DOHH2 (cell line): ENCODE data around the gene HOXA5.

Experiments used
- H3F3A ChIP-seq: fragments of 200-600 bp; sonication (generic), shearing (Covaris generic); 2 replicates; pipeline ENCODE4 v1.6.0; 2016; ENCODE audit warnings: antibody characterized with exemption, mild to moderate bottlenecking; ENCODE audit not compliant: control insufficient read depth, insufficient read depth
- H3K27ac ChIP-seq: fragments of 200-600 bp; sonication (generic); 2 replicates; pipeline ENCODE4 v1.5.1; 2014; ENCODE audit warnings: low read depth, mild to moderate bottlenecking, low read length, moderate library complexity
- H3K27me3 ChIP-seq: fragments of 200-600 bp; sonication (generic); 2 replicates; pipeline ENCODE4 v1.6.1; 2014; ENCODE audit warnings: mild to moderate bottlenecking, low read length, mixed read lengths; ENCODE audit not compliant: control insufficient read depth
- H3K36me3 ChIP-seq: fragments of 200-600 bp; sonication (generic); 2 replicates; pipeline ENCODE4 v1.6.1; 2014; ENCODE audit warnings: mild to moderate bottlenecking, low read length, moderate library complexity, mixed read lengths; ENCODE audit not compliant: control insufficient read depth
- H3K4me1 ChIP-seq: fragments of 200-600 bp; sonication (generic); 2 replicates; pipeline ENCODE4 v1.6.1; 2014; ENCODE audit warnings: mild to moderate bottlenecking, low read length, mixed read lengths; ENCODE audit not compliant: control insufficient read depth
- H3K4me2 ChIP-seq: fragments of 200-600 bp; sonication (generic); 2 replicates; pipeline ENCODE4 v1.6.0; 2014; ENCODE audit warnings: mild to moderate bottlenecking, low read length, moderate library complexity
- H3K4me3 ChIP-seq: fragments of 200-600 bp; sonication (generic); 2 replicates; pipeline ENCODE4 v1.5.1; 2014; ENCODE audit warnings: mild to moderate bottlenecking, low read length, mixed read lengths
- H3K79me2 ChIP-seq: fragments of 200-600 bp; sonication (generic); 2 replicates; pipeline ENCODE4 v1.6.1; 2014; ENCODE audit warnings: mild to moderate bottlenecking, low read length, mixed read lengths; ENCODE audit not compliant: control insufficient read depth
- H3K9me2 ChIP-seq: fragments of 200-600 bp; sonication (generic); replicated peaks from 2 replicates; pipeline ENCODE4 v1.6.1; 2014; ENCODE audit warnings: mild to moderate bottlenecking, low read length, mixed read lengths; ENCODE audit not compliant: control insufficient read depth
- H3K9me3 ChIP-seq: fragments of 200-600 bp; sonication (generic); 2 replicates; pipeline ENCODE4 v1.6.1; 2014; ENCODE audit warnings: antibody characterized with exemption, low read length, mixed read lengths; ENCODE audit not compliant: control insufficient read depth, insufficient read depth
- H4K20me1 ChIP-seq: fragments of 200-600 bp; sonication (generic); 2 replicates; pipeline ENCODE4 v1.6.0; 2014; ENCODE audit warnings: low read depth, mild to moderate bottlenecking, antibody characterized with exemption, low read length, moderate library complexity; ENCODE audit not compliant: control insufficient read depth, insufficient read depth
- EZH2phosphoT487 ChIP-seq: fragments of 200-600 bp; sonication (generic); IDR thresholded peaks from 2 replicates; pipeline ENCODE4 v1.6.1; 2017; ENCODE audit warnings: borderline replicate concordance, mild to moderate bottlenecking, antibody characterized with exemption, low read length, moderate library complexity, mixed read lengths
- TF ChIP-seq, protein P1 (sequence below): fragments of 200-600 bp; sonication (generic); IDR thresholded peaks from one replicate; pipeline ENCODE4 v1.5.1; 2014; ENCODE audit warnings: antibody characterized with exemption, mild to moderate bottlenecking, low read depth, low read length; ENCODE audit not compliant: poor library complexity, severe bottlenecking

HOXA5 gene

DNA sequence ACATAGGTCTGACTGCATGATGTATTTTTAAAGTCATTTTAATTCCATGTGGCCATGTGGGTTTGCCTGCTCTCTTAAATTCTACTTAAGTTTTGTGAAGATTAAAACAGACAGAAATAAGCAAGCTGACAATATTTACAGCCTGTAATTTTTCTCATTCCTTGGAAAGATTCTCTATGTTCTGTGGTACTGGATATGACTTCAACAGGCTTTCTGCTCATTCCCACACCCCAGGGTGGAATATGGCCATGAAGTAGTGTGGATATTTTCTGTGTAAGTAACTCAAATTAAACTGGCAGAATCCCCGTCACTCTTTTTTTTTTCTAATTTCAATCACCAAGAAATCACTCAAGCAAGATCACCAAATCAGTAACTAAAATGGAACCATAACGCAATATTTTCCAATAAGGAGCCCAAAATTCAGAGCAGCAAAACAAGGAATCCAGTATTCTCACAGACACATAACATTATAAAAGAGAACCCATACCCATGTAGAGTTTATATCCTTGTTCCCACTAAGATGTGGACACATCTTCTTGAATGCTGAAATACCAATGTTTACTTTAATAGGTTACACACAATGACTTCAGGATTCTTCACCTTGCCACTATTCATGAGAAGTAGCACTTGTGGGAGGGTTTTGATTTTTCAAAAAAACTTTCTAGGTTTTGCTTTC, 5.7 kb downstream of the HOXA5 start:
- Histone ChIP-seq H3K79me2 (no peaks in the 10 kb centered on the region), H3K9me2 (no peaks in the 10 kb centered on the region), H3K9me3 (no peaks in the 10 kb centered on the region), H3K27me3 (peaks cover 59% of the 10 kb centered on the region), H3F3A (no peaks in the 10 kb centered on the region), H3K36me3 (no peaks in the 10 kb centered on the region), H4K20me1 (no peaks in the 10 kb centered on the region), H3K4me1 (no peaks in the 10 kb centered on the region), H3K4me3 (no peak overlapping the region), H3K27ac (no peak overlapping the region), H3K4me2 (no peak overlapping the region)
- TF ChIP-seq EZH2phosphoT487 = no peak
- TF ChIP-seq, protein P1, sequence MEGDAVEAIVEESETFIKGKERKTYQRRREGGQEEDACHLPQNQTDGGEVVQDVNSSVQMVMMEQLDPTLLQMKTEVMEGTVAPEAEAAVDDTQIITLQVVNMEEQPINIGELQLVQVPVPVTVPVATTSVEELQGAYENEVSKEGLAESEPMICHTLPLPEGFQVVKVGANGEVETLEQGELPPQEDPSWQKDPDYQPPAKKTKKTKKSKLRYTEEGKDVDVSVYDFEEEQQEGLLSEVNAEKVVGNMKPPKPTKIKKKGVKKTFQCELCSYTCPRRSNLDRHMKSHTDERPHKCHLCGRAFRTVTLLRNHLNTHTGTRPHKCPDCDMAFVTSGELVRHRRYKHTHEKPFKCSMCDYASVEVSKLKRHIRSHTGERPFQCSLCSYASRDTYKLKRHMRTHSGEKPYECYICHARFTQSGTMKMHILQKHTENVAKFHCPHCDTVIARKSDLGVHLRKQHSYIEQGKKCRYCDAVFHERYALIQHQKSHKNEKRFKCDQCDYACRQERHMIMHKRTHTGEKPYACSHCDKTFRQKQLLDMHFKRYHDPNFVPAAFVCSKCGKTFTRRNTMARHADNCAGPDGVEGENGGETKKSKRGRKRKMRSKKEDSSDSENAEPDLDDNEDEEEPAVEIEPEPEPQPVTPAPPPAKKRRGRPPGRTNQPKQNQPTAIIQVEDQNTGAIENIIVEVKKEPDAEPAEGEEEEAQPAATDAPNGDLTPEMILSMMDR = no peak

DNA sequence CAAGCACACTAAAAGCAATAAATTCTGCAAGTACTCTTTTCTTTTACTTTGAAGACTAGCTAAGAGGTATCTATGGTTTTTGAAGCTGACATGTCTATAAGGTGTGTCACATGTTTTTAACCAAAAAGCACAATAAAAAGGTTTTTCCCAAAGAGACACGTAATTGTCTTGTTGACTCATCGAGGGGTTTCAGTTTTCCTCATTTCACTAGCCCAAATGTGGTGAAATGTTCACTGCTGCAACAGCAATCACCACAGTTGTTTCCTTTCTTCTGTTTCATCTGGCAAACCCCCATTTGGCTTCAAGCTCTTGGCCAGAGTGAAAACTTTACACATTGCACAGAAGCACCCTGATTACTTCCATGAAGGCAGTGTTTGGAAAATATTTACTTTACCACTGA, 9.1 kb downstream of the HOXA5 start:
- H3K4me2 ChIP-seq = no peak overlapping the region
- no peaks in the 10 kb centered on the region for H3K4me1 ChIP-seq
- H3K27me3 ChIP-seq = peaks cover 56% of the 10 kb centered on the region

DNA sequence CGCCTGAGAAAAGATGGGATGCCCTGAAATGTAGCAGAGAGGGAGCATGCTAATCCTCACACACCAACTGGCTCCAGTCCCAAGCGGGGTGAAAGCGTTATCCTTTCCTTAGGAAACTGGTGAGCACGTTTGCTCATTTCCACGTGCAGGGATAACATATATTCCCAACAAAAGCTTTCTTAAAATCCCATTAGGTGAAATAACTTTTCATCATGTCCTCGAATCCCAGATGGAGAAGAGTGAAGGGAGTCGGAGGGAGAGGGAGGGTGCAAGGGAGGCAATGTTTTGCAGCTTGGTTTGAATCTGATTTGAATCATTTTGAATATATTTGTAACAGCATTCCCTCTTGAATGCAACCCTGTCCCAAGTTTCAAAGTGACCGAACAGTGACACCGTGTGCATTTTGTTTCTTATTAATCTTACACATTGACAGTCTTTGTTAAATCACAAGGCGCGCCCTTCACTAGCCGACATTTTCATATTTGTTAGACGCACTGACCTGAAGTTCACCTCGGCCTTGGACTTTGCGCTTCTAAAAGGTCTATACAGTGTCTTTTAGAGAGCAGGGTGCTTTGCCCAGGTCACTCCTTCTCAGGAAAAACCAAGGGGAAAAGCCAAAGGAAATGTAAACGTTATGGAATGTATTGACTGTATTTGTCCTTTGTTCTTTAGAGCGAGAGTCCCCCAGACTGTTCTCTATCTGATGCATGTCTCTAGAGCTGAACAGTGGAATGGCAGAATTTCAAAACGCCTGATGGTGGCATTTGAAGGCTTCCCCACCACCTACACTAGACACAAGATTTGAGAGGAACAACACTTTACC, 9.9 kb downstream of the HOXA5 start:
- Histone ChIP-seq H4K20me1 (no peaks in the 10 kb centered on the region), H3K27ac (no peak overlapping the region), H3K4me1 (no peaks in the 10 kb centered on the region), H3K9me3 (no peaks in the 10 kb centered on the region), H3K4me2 (no peak overlapping the region), H3K79me2 (no peaks in the 10 kb centered on the region), H3K36me3 (no peaks in the 10 kb centered on the region), H3K9me2 (no peaks in the 10 kb centered on the region), H3K27me3 (peaks cover 56% of the 10 kb centered on the region), H3K4me3 (no peak overlapping the region), H3F3A (no peaks in the 10 kb centered on the region)
- no peak for TF ChIP-seq EZH2phosphoT487
- TF ChIP-seq, protein P1 = no peak

More for the DNA sequence above, 9.1 kb downstream of the HOXA5 start:
- H3K9me3 ChIP-seq = no peaks in the 10 kb centered on the region
- no peaks in the 10 kb centered on the region for H3K9me2 ChIP-seq
- no peaks in the 10 kb centered on the region for H3K79me2 ChIP-seq
- TF ChIP-seq EZH2phosphoT487 = no peak
- H4K20me1 ChIP-seq = no peaks in the 10 kb centered on the region
- no peak overlapping the region for H3K4me3 ChIP-seq
- no peaks in the 10 kb centered on the region for H3F3A ChIP-seq
- no peaks in the 10 kb centered on the region for H3K36me3 ChIP-seq
- no peak overlapping the region for H3K27ac ChIP-seq

DNA sequence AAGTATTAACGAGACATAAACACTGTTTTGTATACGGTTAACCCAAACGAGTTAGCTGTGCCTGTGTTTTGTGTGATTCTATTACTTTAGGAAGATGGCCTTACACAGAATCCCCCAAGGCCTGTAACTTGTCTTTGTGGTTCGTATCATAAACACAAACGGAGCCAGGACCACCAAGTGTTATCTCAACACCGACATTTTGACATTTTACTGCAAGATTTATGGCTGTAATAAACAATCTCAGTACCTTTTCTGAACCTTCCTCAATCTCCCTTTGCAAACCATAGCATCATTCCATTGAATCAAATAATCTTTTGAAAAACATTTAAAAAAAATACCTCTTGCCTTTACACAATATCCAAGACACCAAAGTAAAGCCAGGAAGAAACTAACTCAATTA, 10.5 kb downstream of the HOXA5 start:
- peaks cover 53% of the 10 kb centered on the region for H3K27me3 ChIP-seq

More for the DNA sequence above, 10.5 kb downstream of the HOXA5 start:
- no peaks in the 10 kb centered on the region for H3K9me3 ChIP-seq
- H3K4me2 ChIP-seq = no peak overlapping the region
- H3F3A ChIP-seq = no peaks in the 10 kb centered on the region
- TF ChIP-seq, protein P1 = no peak
- TF ChIP-seq EZH2phosphoT487 = no peak
- H3K4me1 ChIP-seq = no peaks in the 10 kb centered on the region
- H3K9me2 ChIP-seq = no peaks in the 10 kb centered on the region
- no peak overlapping the region for H3K27ac ChIP-seq
- H3K79me2 ChIP-seq = no peaks in the 10 kb centered on the region
- H3K36me3 ChIP-seq = no peaks in the 10 kb centered on the region
- no peaks in the 10 kb centered on the region for H4K20me1 ChIP-seq
- H3K4me3 ChIP-seq = no peak overlapping the region
